PC-3 (cell line): ENCODE measurements around the gene VN1R5.

Experiments used
- CTCF ChIP-seq: fragments of 300-600 bp; sonication (generic); conservative IDR thresholded peaks from 2 replicates; pipeline ENCODE4 v1.5.1; 2017; ENCODE audit warnings: antibody characterized with exemption, low read depth, mild to moderate bottlenecking, low read length
- EZH2 ChIP-seq: fragments of 300-600 bp; sonication (generic); IDR thresholded peaks from one replicate; pipeline ENCODE4 v1.6.1; 2017; ENCODE audit warnings: antibody characterized with exemption, mild to moderate bottlenecking, low read length; ENCODE audit not compliant: unreplicated experiment
- EZH2phosphoT487 ChIP-seq: fragments of 300-600 bp; sonication (generic); IDR thresholded peaks from 2 replicates; pipeline ENCODE4 v1.6.1; 2018; ENCODE audit warnings: mild to moderate bottlenecking, antibody characterized with exemption, low read length, borderline replicate concordance

- TF ChIP-seq CTCF (no peak), EZH2 (no peak), EZH2phosphoT487 (no peak)
Measured at GRCh38 chr1:247299723-247300381, 44.0 kb downstream of the VN1R5 start.
